ENCODE data around the gene MAOB.
"Not testable (repeated sequence)": the region's sequence is repeated elsewhere in the genome, so short reads cannot be mapped to it uniquely, and the experiment has no call there.

The MAOB gene

DNA sequence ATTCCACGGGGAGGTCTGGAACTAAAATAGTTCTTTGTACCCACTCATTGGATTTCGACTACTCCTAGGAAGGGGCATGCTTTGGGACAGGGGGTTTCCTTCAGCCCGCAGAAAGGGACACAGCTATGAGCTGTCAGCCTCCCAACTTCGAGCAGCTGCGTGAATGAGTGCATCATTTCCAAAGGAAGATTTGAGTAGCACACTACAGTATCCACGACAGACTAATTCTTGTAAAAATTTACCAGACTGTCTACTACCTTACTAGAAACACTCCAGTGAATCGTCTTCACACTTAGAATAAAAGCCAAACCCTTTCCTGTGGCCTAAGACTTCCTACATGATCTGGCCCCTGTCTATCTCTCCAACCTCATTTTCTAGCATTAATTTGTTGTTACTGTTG is 124.2 kb downstream of the MAOB start:
- no peak for DNase-seq (ENCODE audit: low read depth in 2 of 3, low spot score in 1 of 3)

DNA sequence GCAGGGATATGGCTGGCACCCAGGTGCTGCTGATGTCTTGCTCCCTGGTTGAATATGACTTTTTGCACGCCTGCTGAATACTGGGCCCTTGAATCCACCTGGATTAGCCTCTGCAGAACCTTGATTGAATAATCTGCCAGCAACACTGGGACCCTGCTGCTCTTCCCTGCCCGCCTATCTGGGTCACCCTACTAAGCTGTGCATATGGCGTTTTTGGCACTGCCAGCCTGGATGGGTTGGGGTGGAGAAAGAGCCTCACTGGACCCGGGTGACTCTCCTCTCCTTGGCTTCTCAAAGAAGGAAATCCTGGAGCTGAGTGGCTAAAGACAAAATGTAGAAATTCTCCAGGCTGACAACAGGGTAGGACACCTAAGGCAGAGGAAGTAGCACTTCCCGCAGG is 126.2 kb downstream of the MAOB start:
- no peak for DNase-seq (ENCODE audit: low read depth in 2 of 3, low spot score in 1 of 3)

DNA sequence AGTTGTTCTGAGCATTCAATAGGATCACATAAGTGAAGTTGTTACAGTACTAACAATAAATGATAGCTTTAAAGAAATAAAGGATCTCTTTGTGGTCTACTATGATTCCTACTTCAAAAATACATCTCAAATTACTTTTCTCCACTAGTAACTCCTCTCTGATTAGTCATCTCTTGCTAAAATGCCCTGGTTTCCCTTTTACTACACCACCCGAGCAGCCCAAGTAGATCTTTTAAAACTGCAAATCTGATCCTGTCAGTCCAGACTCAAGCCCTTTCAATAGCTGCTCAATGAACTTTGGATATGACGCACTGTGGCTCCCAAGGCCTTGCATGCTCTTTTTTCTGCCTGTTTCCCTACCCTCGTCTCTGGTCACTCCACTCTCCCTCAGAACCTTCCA is 128.6 kb downstream of the MAOB start:
- no peak for DNase-seq (ENCODE audit: low read depth in 2 of 3, low spot score in 1 of 3)

DNA sequence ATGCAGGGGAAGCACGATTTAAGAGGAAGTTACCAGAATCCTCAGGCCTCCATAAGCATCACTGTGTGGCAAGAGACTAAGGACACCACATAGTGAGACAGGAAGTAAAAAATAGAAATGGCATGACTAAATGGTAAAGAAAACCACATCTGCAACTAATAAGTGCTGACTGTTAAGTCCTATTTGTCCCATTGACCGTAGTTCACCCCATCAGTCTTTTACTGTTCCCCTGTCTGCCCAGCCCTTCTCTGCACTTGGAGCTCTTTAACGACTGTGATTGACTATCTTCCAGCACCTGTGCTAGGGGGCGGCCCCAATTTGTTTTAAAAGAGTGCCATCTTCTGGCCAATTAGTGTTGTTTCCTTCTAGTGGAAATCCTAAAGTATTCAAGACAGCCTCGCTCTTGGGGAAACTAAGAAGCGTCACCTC is 132.0 kb downstream of the MAOB start:
- peak in 2 of 3 donors; percentile 6 to 23 for DNase-seq (ENCODE audit: low read depth in 2 of 3, low spot score in 1 of 3)

- DNase-seq (ENCODE audit: low read depth in 2 of 3, low spot score in 1 of 3) = no peak
Measured at GRCh38 chrX:43747476-43747875, 134.8 kb downstream of the MAOB start.

DNA sequence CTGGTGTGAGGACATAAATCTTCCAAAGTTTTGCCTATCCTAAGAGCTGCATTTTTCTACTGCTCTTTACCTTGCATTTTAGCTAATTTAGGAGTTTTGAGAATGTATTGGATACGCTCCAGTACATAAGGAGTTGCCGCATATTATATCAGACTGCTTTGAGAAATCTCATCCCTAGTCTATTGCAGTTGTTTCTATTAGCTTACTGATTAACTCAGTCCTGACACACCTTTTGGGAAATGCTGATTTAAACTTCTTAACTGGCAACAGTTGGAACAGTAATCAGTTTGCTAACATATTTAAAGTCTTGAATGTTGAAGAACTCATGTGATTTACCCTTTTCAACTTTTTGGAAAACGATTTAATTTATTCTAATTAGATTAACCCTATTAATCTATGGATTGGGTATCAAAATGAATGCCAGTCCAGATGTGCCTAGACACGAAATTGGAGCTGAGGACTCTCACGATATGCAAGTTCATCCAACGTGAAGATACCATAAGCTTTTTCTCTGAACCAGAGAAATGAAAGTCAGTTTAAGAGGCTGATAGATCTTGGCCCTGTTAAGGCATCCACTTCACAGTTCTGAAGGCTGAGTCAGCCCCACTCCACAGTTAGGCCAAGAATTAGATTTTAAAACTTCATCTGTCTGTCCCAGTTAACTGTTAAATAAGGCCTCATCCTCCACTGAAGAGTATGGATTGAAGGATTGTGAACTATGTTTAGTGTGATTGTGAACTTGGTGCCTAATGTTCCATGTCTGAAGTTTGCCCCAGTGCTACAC is 136.1 kb downstream of the MAOB start:
- DNase-seq (ENCODE audit: low read depth in 2 of 3, low spot score in 1 of 3) = no peak

- DNase-seq (ENCODE audit: low read depth in 2 of 3, low spot score in 1 of 3) = no peak
Measured at GRCh38 chrX:43744284-43744683, 138.0 kb downstream of the MAOB start.

DNA sequence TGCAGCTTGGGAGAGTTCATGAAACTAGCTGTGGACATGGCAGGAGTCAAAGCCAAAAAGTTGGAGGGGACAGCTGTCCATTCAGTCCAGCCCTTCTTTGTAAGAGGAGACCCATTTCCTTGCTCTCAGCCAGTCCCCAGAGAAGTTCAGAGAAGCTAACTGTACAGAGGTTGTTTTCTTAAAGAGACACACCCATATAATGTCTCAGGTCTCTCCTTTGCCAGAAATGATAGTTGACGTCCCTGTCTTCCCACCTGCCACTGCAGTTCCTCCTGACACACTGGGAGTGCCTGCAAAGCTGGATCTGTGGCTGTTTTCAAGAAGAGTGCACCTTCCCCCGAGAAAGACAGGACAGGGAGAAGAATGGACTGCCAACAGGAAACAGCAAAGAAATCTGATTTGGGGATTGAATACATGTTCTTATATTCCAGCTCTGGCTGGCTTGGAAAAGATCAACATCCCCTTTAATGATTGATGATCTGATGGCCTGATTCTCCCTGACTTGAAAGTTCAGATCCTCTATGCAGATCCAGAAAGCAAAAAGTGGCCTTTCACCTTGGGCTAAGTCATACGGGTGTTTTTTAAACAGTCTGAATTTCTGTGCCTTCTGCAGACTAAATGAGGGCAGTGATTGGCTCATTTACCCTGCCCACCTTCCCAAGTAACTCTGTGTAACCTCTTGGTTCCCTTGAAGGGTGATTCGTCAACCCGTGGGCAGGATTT is 139.0 kb downstream of the MAOB start:
- no peak for DNase-seq (ENCODE audit: low read depth in 2 of 3, low spot score in 1 of 3)

DNA sequence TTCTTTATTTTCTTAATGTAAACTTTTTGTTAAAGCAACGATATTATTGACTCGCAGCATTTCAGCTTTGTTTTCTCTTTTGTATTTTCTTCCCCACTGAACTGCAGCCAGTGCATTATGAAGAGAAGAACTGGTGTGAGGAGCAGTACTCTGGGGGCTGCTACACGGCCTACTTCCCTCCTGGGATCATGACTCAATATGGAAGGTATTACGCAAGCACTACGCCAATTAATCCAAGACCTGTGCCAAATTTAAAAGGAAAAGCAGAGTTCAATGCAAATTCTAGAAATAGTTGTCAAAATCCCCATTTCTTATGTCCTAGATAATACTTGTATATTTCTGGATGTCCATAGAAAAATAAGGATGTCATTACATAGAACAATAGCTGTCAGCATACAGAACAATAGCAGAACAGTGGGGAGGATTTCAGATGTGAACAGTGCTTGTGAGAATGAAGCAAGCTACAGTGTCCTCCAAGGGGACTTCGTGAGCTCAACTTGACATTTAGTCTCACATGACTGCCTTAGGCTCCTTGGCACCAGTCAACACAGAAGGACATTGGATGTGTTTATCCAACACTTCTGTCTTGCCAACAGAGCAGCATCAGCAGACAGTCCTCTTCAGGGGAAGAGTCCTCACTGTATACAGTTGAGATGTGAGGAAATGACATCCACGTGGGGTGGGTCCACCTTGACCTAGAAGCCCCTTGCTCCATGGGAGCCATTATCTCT is 140.2 kb downstream of the MAOB start:
- DNase-seq (ENCODE audit: low read depth in 2 of 3, low spot score in 1 of 3) = no peak

GRCh38 chrX:43735957-43736356 is 146.3 kb downstream of the MAOB start:
- DNase-seq (ENCODE audit: low read depth in 2 of 3, low spot score in 1 of 3) = no peak

DNA sequence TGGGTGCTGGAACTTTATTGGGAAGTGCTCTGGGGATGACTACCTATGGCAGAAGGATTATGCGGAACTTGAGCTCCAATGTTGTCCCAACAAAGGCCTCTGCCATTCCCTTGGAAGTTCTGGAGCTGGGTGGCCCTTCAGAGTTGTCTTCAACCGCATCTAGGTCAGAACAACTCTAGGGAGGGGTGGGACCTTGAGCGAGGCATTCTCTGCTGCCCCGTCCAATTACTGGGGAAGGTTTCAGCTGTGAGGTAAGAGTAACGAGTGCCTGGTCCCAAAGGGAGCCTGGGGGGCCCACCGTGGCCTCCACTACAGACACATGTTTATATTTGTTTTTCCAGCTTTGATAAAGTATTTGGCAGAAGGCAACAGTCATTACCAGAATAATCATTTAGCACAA is 146.7 kb downstream of the MAOB start:
- DNase-seq (ENCODE audit: low read depth in 2 of 3, low spot score in 1 of 3) = no peak

GRCh38 chrX:43734444-43734843 is 147.8 kb downstream of the MAOB start:
- DNase-seq (ENCODE audit: low read depth in 2 of 3, low spot score in 1 of 3) = no peak

DNA sequence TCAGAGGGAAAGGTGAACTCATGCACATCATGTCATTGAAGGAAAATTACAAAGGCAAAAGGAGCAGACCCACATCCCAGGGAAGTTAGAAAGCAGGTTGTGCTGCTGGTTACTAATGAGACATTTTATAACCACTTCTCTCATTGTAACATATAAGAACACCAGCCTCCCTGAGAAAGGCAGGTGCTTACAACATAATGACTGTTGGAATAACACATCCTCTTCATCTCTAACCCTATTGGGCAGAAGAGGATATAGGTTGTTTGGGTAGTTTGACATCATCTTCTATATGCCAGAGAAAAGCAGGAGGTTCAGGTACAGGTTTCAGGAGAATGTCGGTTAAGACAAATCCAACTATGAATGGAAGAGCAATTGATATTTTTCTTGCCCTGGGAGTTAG is 148.6 kb downstream of the MAOB start:
- no peak for DNase-seq (ENCODE audit: low read depth in 2 of 3, low spot score in 1 of 3)

- no peak for DNase-seq (ENCODE audit: low read depth in 2 of 3, low spot score in 1 of 3)
Measured at GRCh38 chrX:43731086-43731485, 151.2 kb downstream of the MAOB start.

- no peak for DNase-seq (ENCODE audit: low read depth in 2 of 3, low spot score in 1 of 3)
Measured at GRCh38 chrX:43728966-43729365, 153.3 kb downstream of the MAOB start.

GRCh38 chrX:43728002-43728401 is 154.2 kb downstream of the MAOB start:
- DNase-seq (ENCODE audit: low read depth in 2 of 3, low spot score in 1 of 3) = no peak

DNA sequence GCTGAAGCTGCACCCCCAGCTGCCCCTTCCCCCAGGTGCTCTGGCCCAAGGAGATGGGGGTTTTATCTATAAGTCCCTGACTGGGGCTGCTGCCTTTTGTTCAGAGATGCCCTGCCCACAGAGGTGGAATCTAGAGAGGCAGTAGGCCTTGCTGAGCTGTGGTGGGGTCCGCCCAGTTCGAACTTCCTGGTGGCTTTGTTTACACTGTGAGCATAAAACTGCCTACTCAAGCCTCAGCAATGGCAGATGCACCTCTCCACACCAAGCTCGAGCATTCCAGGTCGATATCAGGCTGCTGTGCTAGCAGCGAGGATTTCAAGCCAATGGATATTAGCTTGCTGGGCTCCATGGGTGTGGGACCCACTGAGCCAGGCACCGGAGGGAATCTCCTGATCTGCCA is 155.0 kb downstream of the MAOB start:
- DNase-seq (ENCODE audit: low read depth in 2 of 3, low spot score in 1 of 3) = not testable (repeated sequence)

- DNase-seq (ENCODE audit: low read depth in 2 of 3, low spot score in 1 of 3) = not testable (repeated sequence)
Measured at GRCh38 chrX:43725227-43725626, 157.0 kb downstream of the MAOB start.

GRCh38 chrX:43720961-43721360 is 161.3 kb downstream of the MAOB start:
- DNase-seq (ENCODE audit: low read depth in 2 of 3, low spot score in 1 of 3) = no peak

DNA sequence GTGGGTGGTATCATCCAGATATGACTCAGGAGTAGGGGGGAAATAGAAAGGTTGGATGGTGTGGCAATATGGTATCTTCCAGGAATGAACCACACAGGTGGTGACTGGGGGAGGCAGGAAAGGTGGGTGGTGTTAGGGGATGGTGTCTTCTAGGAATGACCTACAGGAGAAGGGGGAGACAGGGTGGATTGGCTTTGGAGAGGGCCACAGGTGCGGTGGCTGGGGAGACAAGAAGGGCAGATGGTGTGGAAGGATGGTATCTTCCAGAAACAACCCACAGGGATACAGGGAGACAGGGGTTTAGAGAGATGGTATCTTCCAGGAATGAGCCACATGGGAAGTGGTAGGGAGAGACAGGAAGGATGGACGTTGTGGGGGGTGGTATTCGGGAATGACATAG is 162.2 kb downstream of the MAOB start:
- no peak for DNase-seq (ENCODE audit: low read depth in 2 of 3, low spot score in 1 of 3)

DNA sequence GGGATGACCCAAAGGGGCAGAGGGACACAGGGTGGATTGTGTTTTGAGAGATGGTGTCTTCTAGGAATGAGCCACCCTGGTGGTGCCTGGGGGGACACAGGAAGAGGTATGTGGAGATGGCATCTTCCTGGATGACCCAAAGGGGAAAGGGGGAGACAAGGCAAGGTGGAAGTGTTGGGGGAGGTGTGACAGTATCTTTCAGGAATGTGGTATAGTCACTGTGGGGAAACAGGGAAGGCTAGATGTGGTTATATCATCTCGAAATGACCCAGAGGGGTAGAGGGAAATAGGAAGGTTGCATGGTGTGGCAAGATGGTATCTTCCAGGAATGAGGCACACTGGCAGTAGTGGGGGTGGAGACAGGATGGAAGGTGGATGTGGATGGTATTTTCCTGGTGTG is 163.3 kb downstream of the MAOB start:
- no peak for DNase-seq (ENCODE audit: low read depth in 2 of 3, low spot score in 1 of 3)

- no peak for DNase-seq (ENCODE audit: low read depth in 2 of 3, low spot score in 1 of 3)
Measured at GRCh38 chrX:43718546-43718945, 163.7 kb downstream of the MAOB start.

All from stimulated activated CD4-positive, alpha-beta T cell treated with anti-CD3 and anti-CD28 coated beads, Interleukin-12 subunit alpha, Interleukin-12 subunit beta, amount 100 ng/mL, for 48 hours (primary cell).